ENCODE measurements around the gene CACNG4. TPM values are rescaled to one million over a fixed set of nuclear protein-coding genes. Genes with fewer than 3 reads are reported as not detected.

The CACNG4 gene
- total and polyA plus RNA-seq, 4 donors = 2.3 to 9.4 (median 4.1) TPM

GRCh38 chr17:66988069-66988798 is 23.7 kb downstream of the CACNG4 start:
- H3K36me3 ChIP-seq (ENCODE audit: control insufficient read depth in 4 of 4, insufficient read depth in 4 of 4, low read length in 4 of 4) = no peaks in the 10 kb centered on the region
- H3K27ac ChIP-seq (ENCODE audit: low read depth in 1 of 2, low read length in 1 of 2) = no peak overlapping the region
- H3K9me3 ChIP-seq (ENCODE audit: control insufficient read depth in 4 of 4, insufficient read depth in 3 of 4, low read length in 3 of 4) = no peaks in the 10 kb centered on the region
- ATAC-seq (ENCODE audit: insufficient read depth, low FRiP score) = no peak
- H3K4me1 ChIP-seq (ENCODE audit: control insufficient read depth in 5 of 5, insufficient read depth in 5 of 5, low read length in 5 of 5) = no peaks in the 10 kb centered on the region
- H3K9ac ChIP-seq (ENCODE audit: insufficient read depth in 1 of 2, low read length in 2 of 2) = no peak overlapping the region
- 69 to 75% methylated on average over 23 of the region's 23 CpGs for WGBS, 2 donors
- H3K4me3 ChIP-seq = no peak overlapping the region
- DNase-seq = no peak
- peaks cover 0 to 13% (median 0%) of the 10 kb centered on the region in 3 donors for H3K27me3 ChIP-seq (ENCODE audit: control insufficient read depth in 3 of 3, insufficient read depth in 3 of 3, low read length in 2 of 3)
- TF ChIP-seq CTCF (IDR thresholded peaks at IDR 0.05; ENCODE audit: control extremely low read depth, extremely low read depth) = no peak

- H3K9me3 ChIP-seq (ENCODE audit: control insufficient read depth in 4 of 4, insufficient read depth in 3 of 4, low read length in 3 of 4) = no peaks in the 10 kb centered on the region
- H3K27ac ChIP-seq (ENCODE audit: low read depth in 1 of 2, low read length in 1 of 2) = no peak overlapping the region
- peaks cover 0 to 13% (median 0%) of the 10 kb centered on the region in 3 donors for H3K27me3 ChIP-seq (ENCODE audit: control insufficient read depth in 3 of 3, insufficient read depth in 3 of 3, low read length in 2 of 3)
- no peak overlapping the region for H3K4me3 ChIP-seq
- H3K4me1 ChIP-seq (ENCODE audit: control insufficient read depth in 5 of 5, insufficient read depth in 5 of 5, low read length in 5 of 5) = no peaks in the 10 kb centered on the region
- no peak for TF ChIP-seq CTCF (IDR thresholded peaks at IDR 0.05; ENCODE audit: control extremely low read depth, extremely low read depth)
- no peak for ATAC-seq (ENCODE audit: insufficient read depth, low FRiP score)
- 66 to 84% methylated on average over 4 of the region's 4 CpGs for WGBS, 2 donors
- no peak for DNase-seq
- no peaks in the 10 kb centered on the region for H3K36me3 ChIP-seq (ENCODE audit: control insufficient read depth in 4 of 4, insufficient read depth in 4 of 4, low read length in 4 of 4)
- no peak overlapping the region for H3K9ac ChIP-seq (ENCODE audit: insufficient read depth in 1 of 2, low read length in 2 of 2)
Observed at GRCh38 chr17:66989076-66989475, 24.6 kb downstream of the CACNG4 start.

- Histone ChIP-seq H3K36me3 (ENCODE audit: control insufficient read depth in 4 of 4, insufficient read depth in 4 of 4, low read length in 4 of 4) (no peaks in the 10 kb centered on the region), H3K9me3 (ENCODE audit: control insufficient read depth in 4 of 4, insufficient read depth in 3 of 4, low read length in 3 of 4) (no peaks in the 10 kb centered on the region), H3K4me1 (ENCODE audit: control insufficient read depth in 5 of 5, insufficient read depth in 5 of 5, low read length in 5 of 5) (no peaks in the 10 kb centered on the region), H3K27me3 (ENCODE audit: control insufficient read depth in 3 of 3, insufficient read depth in 3 of 3, low read length in 2 of 3) (peaks cover 0 to 13% (median 0%) of the 10 kb centered on the region in 3 donors), H3K9ac (ENCODE audit: insufficient read depth in 1 of 2, low read length in 2 of 2) (no peak overlapping the region), H3K27ac (ENCODE audit: low read depth in 1 of 2, low read length in 1 of 2) (no peak overlapping the region), H3K4me3 (no peak overlapping the region)
- no peak for DNase-seq
- no peak for ATAC-seq (ENCODE audit: insufficient read depth, low FRiP score)
- 87 to 90% methylated on average over 8 of the region's 8 CpGs for WGBS, 2 donors
- TF ChIP-seq CTCF (IDR thresholded peaks at IDR 0.05; ENCODE audit: control extremely low read depth, extremely low read depth) = no peak
Observed at GRCh38 chr17:66989579-66989978, 25.1 kb downstream of the CACNG4 start.

Measured in lung (tissue), 12 donors.